EH (cell line): ENCODE measurements around the gene COX8C.
"Not testable (repeated sequence)": the region's sequence is repeated elsewhere in the genome, so short reads cannot be mapped to it uniquely, and the experiment has no call there.

Experiments
- DNase-seq: peaks from one replicate; pipeline ENCODE4 v3.0.0-alpha.2; 2015; ENCODE audit warnings: low read depth

COX8C gene

GRCh38 chr14:93375673-93376156 is 28.7 kb downstream of the COX8C start:
- no peak for DNase-seq

- DNase-seq = no peak
These were observed 32.8 kb downstream of the COX8C start for GRCh38 chr14:93379831-93380230.

DNA sequence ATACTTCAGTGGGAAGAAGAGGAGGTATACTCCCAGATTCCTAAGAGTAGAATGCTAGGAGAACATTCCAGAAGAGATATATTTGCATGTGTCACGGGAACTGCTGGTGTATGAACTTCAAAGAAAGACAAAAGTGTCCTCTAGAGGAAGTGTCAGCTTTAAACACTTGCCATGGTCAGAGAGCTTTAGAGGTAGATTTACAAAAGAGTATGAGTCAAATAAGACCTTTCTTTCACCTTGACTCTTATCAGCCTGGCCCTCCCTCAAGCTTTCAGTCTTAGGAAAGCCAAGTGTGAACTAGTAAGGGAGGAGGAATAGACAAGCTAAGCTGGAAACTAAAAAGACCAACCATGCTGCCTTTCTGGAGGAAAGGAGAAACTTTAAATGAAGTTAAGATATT is 34.7 kb downstream of the COX8C start:
- no peak for DNase-seq

GRCh38 chr14:93384256-93384655 is 37.3 kb downstream of the COX8C start:
- not testable (repeated sequence) for DNase-seq

GRCh38 chr14:93395231-93395630 is 48.2 kb downstream of the COX8C start:
- DNase-seq = no peak

- no peak for DNase-seq
These were observed 49.5 kb downstream of the COX8C start for GRCh38 chr14:93396456-93396855.
